HUES6 (cell line): ENCODE data around the gene ADARB2.

Experiments
- H3K27ac ChIP-seq: 2 replicates; pipeline ENCODE4 v1.7.0; 2013; ENCODE audit warnings: low read depth, mild to moderate bottlenecking, low read length, inconsistent platforms
- H3K27me3 ChIP-seq: 2 replicates; pipeline ENCODE4 v1.6.1; 2013; ENCODE audit warnings: low read length; ENCODE audit not compliant: control insufficient read depth, insufficient read depth
- H3K36me3 ChIP-seq: 2 replicates; pipeline ENCODE4 v1.6.1; 2013; ENCODE audit warnings: low read length; ENCODE audit not compliant: control insufficient read depth, insufficient read depth
- H3K4me1 ChIP-seq: 2 replicates; pipeline ENCODE4 v1.6.1; 2013; ENCODE audit warnings: low read length; ENCODE audit not compliant: control insufficient read depth, insufficient read depth
- H3K4me3 ChIP-seq: 2 replicates; pipeline ENCODE4 v1.5.1; 2013; ENCODE audit warnings: low read depth, low read length
- H3K9ac ChIP-seq: one replicate; pipeline ENCODE4 v1.6.1; 2013; ENCODE audit warnings: mild to moderate bottlenecking, low read length
- H3K9me3 ChIP-seq: 2 replicates; pipeline ENCODE4 v1.6.1; 2013; ENCODE audit warnings: low read depth, low read length; ENCODE audit not compliant: control insufficient read depth, insufficient read depth

ADARB2 gene

DNA sequence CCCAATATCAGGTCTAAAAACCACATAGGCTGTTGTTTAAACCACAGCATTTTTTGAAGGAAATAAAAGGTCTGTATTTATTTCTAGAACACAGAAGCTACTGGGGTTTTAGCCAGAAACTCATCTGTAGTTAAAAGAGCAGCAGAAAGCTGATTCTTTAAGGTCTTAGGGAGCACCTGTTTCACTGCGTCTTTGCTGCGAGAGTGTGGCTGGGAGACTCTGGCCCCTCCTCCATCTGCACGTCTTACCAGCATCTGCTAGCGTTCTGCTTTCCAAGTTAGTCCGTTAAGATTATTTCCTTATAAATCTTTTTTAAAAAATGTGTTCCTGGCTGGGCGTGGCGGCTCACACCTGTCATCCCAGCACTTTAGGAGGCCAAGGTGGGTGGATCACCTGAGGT, 95.9 kb downstream of the ADARB2 start:
- Histone ChIP-seq H3K9me3 (no peaks in the 10 kb centered on the region), H3K4me1 (no peaks in the 10 kb centered on the region), H3K36me3 (no peaks in the 10 kb centered on the region), H3K4me3 (no peak overlapping the region), H3K27me3 (peaks cover 16% of the 10 kb centered on the region), H3K9ac (no peak overlapping the region), H3K27ac (no peak overlapping the region)

- H3K4me3 ChIP-seq: no peak overlapping the region
Measured at GRCh38 chr10:1638889-1639419, 98.4 kb downstream of the ADARB2 start.

GRCh38 chr10:1635340-1635739, 102.0 kb downstream of the ADARB2 start:
- Histone ChIP-seq H3K4me1 (no peaks in the 10 kb centered on the region), H3K27ac (no peak overlapping the region), H3K4me3 (no peak overlapping the region), H3K9ac (no peak overlapping the region), H3K9me3 (no peaks in the 10 kb centered on the region), H3K27me3 (peaks cover 13% of the 10 kb centered on the region), H3K36me3 (no peaks in the 10 kb centered on the region)

More at GRCh38 chr10:1638889-1639419, 98.4 kb downstream of the ADARB2 start:
- no peaks in the 10 kb centered on the region for H3K36me3 ChIP-seq
- H3K27me3 ChIP-seq: peaks cover 13% of the 10 kb centered on the region
- no peaks in the 10 kb centered on the region for H3K4me1 ChIP-seq
- no peak overlapping the region for H3K27ac ChIP-seq
- no peaks in the 10 kb centered on the region for H3K9me3 ChIP-seq
- no peak overlapping the region for H3K9ac ChIP-seq

DNA sequence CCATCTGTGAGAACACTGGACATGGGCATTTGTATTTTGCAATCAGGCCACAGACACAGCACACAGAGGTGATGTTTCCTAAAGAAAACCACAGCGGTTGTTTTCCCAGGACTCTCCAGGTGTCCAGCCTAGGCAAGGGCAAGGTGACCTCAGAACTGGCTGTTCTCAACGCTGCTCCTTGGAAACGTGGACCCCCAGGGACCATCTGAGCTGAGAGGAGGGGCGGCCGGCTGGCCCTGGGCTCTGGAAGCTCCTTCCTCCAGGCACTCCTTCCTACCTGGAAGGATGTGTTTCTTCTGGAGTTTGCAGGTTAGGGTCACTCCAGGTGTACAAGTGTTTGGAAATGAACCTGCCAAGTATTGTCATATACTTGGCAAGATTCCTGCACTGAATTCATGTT, 103.1 kb downstream of the ADARB2 start:
- Histone ChIP-seq H3K9me3 (no peaks in the 10 kb centered on the region), H3K9ac (no peak overlapping the region), H3K4me1 (0 out of 2 replicates have a peak, but pooled peaks cover 6% of the 10 kb centered on the region), H3K36me3 (no peaks in the 10 kb centered on the region), H3K4me3 (no peak overlapping the region), H3K27me3 (peaks cover 13% of the 10 kb centered on the region), H3K27ac (no peak overlapping the region)

DNA sequence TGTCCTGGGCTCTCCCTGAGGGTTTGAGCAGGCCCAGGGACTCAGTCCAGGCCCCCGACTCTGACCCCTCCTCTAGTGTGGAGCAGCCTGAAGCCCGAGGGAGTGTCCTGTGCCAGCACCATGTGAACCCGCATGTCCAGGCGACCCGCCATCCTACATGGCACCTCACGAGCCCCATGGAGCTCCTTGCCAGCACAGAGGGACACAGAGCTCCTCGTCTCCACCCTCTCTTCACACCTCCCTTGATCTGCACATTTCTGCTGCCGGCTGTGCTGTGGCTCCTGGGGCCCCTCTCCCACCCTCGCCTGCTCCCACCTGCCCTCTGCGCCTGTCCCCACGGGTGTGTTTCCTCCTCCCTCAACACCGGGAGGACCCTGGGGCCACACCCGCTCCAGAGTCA, 103.5 kb downstream of the ADARB2 start:
- Histone ChIP-seq H3K27me3 (peaks cover 11% of the 10 kb centered on the region), H3K9me3 (no peaks in the 10 kb centered on the region)

GRCh38 chr10:1632596-1632995, 104.7 kb downstream of the ADARB2 start:
- no peaks in the 10 kb centered on the region for H3K36me3 ChIP-seq
- H3K27ac ChIP-seq: no peak overlapping the region
- no peaks in the 10 kb centered on the region for H3K9me3 ChIP-seq
- H3K9ac ChIP-seq: no peak overlapping the region
- H3K4me3 ChIP-seq: no peak overlapping the region
- peaks cover 9% of the 10 kb centered on the region; the same call in 1 of the 2 replicates for H3K27me3 ChIP-seq
- 0 out of 2 replicates have a peak, but pooled peaks cover 6% of the 10 kb centered on the region for H3K4me1 ChIP-seq

More for the DNA sequence above, 103.5 kb downstream of the ADARB2 start:
- Histone ChIP-seq H3K27ac (no peak overlapping the region), H3K4me1 (0 out of 2 replicates have a peak, but pooled peaks cover 6% of the 10 kb centered on the region), H3K36me3 (no peaks in the 10 kb centered on the region), H3K4me3 (no peak overlapping the region), H3K9ac (no peak overlapping the region)

- H3K4me1 ChIP-seq: 0 out of 2 replicates have a peak, but pooled peaks cover 6% of the 10 kb centered on the region
- H3K9me3 ChIP-seq: no peaks in the 10 kb centered on the region
- H3K9ac ChIP-seq: no peak overlapping the region
- peaks cover 5% of the 10 kb centered on the region; the same call in 1 of the 2 replicates for H3K27me3 ChIP-seq
- no peaks in the 10 kb centered on the region for H3K36me3 ChIP-seq
- no peak overlapping the region for H3K4me3 ChIP-seq
- no peak overlapping the region for H3K27ac ChIP-seq
Measured at GRCh38 chr10:1632141-1632540, 105.2 kb downstream of the ADARB2 start.

DNA sequence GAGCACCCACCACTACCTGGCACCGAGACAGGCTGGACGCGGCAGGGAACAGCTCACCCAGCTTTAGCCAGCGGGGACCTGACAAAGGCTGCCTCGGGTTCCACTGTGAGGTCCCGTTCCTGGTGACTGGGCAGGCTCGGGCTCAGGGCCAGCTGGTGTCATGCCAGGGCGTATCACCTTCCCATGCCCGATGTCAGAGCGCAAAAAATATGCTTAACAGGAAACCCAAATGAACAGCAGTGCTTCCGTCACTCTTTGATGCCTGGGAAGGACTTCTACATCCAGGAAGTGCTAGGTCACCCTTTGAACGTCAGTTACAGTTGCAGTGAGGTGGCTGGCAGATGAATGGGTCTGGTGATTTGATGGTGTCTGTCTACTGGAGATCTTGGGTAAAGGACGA, 106.0 kb downstream of the ADARB2 start:
- no peak overlapping the region for H3K4me3 ChIP-seq
- H3K27me3 ChIP-seq: 0 out of 2 replicates have a peak, but pooled peaks cover 4% of the 10 kb centered on the region
- no peak overlapping the region for H3K9ac ChIP-seq
- H3K36me3 ChIP-seq: no peaks in the 10 kb centered on the region
- no peaks in the 10 kb centered on the region for H3K9me3 ChIP-seq
- 0 out of 2 replicates have a peak, but pooled peaks cover 6% of the 10 kb centered on the region for H3K4me1 ChIP-seq
- H3K27ac ChIP-seq: no peak overlapping the region

DNA sequence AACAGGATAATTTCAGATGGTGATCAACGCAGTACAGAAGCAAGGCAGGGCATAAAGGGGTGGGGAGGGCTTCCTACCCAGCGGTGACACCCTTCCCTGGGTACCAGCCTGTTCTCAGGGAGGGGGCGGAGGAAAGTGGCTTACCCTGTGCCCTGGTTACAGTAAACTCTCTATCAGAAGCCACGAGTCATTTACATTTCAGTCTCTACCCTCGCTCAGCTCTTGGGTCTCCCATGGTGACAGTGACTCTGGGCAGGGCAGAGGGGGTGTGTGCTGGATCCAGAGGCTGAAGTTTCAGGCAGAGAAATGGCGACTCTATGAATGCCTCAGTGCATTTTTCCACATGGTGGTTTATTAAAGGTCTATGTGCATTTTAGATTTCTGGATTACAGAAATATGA, 107.0 kb downstream of the ADARB2 start:
- no peaks in the 10 kb centered on the region for H3K36me3 ChIP-seq
- no peak overlapping the region for H3K4me3 ChIP-seq
- H3K4me1 ChIP-seq: 0 out of 2 replicates have a peak, but pooled peaks cover 6% of the 10 kb centered on the region
- H3K27me3 ChIP-seq: 0 out of 2 replicates have a peak, but pooled peaks cover under 1% of the 10 kb centered on the region
- no peaks in the 10 kb centered on the region for H3K9me3 ChIP-seq
- no peak overlapping the region for H3K27ac ChIP-seq
- H3K9ac ChIP-seq: no peak overlapping the region

GRCh38 chr10:1629326-1630198, 107.8 kb downstream of the ADARB2 start:
- H3K9me3 ChIP-seq: no peaks in the 10 kb centered on the region
- no peak overlapping the region for H3K9ac ChIP-seq
- no peak overlapping the region for H3K27ac ChIP-seq
- no peaks in the 10 kb centered on the region for H3K27me3 ChIP-seq
- H3K4me3 ChIP-seq: no peak overlapping the region
- 0 out of 2 replicates have a peak, but pooled peaks cover 6% of the 10 kb centered on the region for H3K4me1 ChIP-seq
- no peaks in the 10 kb centered on the region for H3K36me3 ChIP-seq

DNA sequence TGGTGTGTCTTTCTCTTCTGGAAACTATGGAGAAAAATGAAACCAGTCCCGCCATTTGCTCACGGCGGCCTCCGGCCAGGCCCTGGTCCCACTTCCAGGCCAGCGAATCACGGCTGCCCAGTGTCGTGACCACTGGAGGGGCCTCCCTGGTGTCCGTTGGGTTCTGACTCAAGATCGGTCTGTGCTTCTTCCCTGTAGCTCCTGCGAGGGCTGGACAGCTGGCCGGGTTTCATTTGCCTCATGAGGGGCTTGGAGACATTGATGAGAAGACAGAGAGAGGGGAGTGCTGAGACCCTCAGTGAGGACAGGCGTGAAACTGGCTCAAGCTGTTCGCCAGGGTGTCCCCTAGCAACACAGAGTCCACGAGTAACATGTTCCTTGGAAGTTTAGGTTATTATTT, 108.6 kb downstream of the ADARB2 start:
- Histone ChIP-seq H3K27me3 (no peaks in the 10 kb centered on the region), H3K4me3 (no peak overlapping the region), H3K36me3 (no peaks in the 10 kb centered on the region), H3K27ac (no peak overlapping the region), H3K9ac (no peak overlapping the region), H3K9me3 (no peaks in the 10 kb centered on the region), H3K4me1 (0 out of 2 replicates have a peak, but pooled peaks cover 6% of the 10 kb centered on the region)
